ENCODE measurements around the gene PNPLA6. TPM values are rescaled to one million over a fixed set of nuclear protein-coding genes. Genes with fewer than 3 reads are reported as not detected.

Gene PNPLA6
- total and polyA plus RNA-seq, 2 experiments from 2014 or later, result 66.6 to 135 TPM

Small RNA genes lying within 50 kb of the gene (small RNA-seq; reads per million reads assigned to genes)
- not detected for gene AC008878.2 (ENCODE audit: low replicate concordance)

Other genes starting within 250 kb of the PNPLA6 start
- 52.1 and 55.2 TPM in 2 replicates for gene INSR, start 241.3 kb upstream of the PNPLA6 start, total RNA-seq (2014; rRNA removed; shearing (Covaris generic))
- 17.3 and 19.2 TPM in 2 replicates for gene INSR, start 241.3 kb upstream of the PNPLA6 start, polyA plus RNA-seq (2016; fragmentation: Nextera tagmentation; extraction: Ambion mirVana)
- 44.0 and 47.6 TPM in 2 replicates for gene ARHGEF18, start 186.8 kb upstream of the PNPLA6 start, total RNA-seq (2014; rRNA removed; shearing (Covaris generic))
- 12.8 and 14.6 TPM in 2 replicates for gene ARHGEF18, start 186.8 kb upstream of the PNPLA6 start, polyA plus RNA-seq (2016; fragmentation: Nextera tagmentation; extraction: Ambion mirVana)
- gene PEX11G, start 46.7 kb upstream of the PNPLA6 start, total RNA-seq (2014; rRNA removed; shearing (Covaris generic)), result 1.2 and 2.2 TPM in 2 replicates
- 2.2 and 3.1 TPM in 2 replicates for gene PEX11G, start 46.7 kb upstream of the PNPLA6 start, polyA plus RNA-seq (2016; fragmentation: Nextera tagmentation; extraction: Ambion mirVana)
- 36.7 and 52.9 TPM in 2 replicates for gene ZNF358, start 19.6 kb upstream of the PNPLA6 start, total RNA-seq (2014; rRNA removed; shearing (Covaris generic))
- 23.8 and 28.2 TPM in 2 replicates for gene ZNF358, start 19.6 kb upstream of the PNPLA6 start, polyA plus RNA-seq (2016; fragmentation: Nextera tagmentation; extraction: Ambion mirVana)
- gene MCOLN1, start 13.1 kb upstream of the PNPLA6 start, total RNA-seq (2014; rRNA removed; shearing (Covaris generic)), result 7.2 and 11.0 TPM in 2 replicates
- 16.1 and 16.2 TPM in 2 replicates for gene MCOLN1, start 13.1 kb upstream of the PNPLA6 start, polyA plus RNA-seq (2016; fragmentation: Nextera tagmentation; extraction: Ambion mirVana)
- 29.9 and 32.2 TPM in 2 replicates for gene CAMSAP3, start 60.1 kb downstream of the PNPLA6 start, total RNA-seq (2014; rRNA removed; shearing (Covaris generic))
- gene CAMSAP3, start 60.1 kb downstream of the PNPLA6 start, polyA plus RNA-seq (2016; fragmentation: Nextera tagmentation; extraction: Ambion mirVana), result 6.4 and 10.2 TPM in 2 replicates
- 65.2 and 69.0 TPM in 2 replicates for gene XAB2, start 93.8 kb downstream of the PNPLA6 start, total RNA-seq (2014; rRNA removed; shearing (Covaris generic))
- 18.4 and 20.0 TPM in 2 replicates for gene XAB2, start 93.8 kb downstream of the PNPLA6 start, polyA plus RNA-seq (2016; fragmentation: Nextera tagmentation; extraction: Ambion mirVana)
- gene PET100, start 94.1 kb downstream of the PNPLA6 start, total RNA-seq (2014; rRNA removed; shearing (Covaris generic)), result 8.6 and 9.9 TPM in 2 replicates
- gene PET100, start 94.1 kb downstream of the PNPLA6 start, polyA plus RNA-seq (2016; fragmentation: Nextera tagmentation; extraction: Ambion mirVana), result 636 and 765 TPM in 2 replicates
- not detected in 2 replicates for gene PCP2, start 98.0 kb downstream of the PNPLA6 start, total RNA-seq (2014; rRNA removed; shearing (Covaris generic))
- 0.40 TPM in 1 of 2 replicates, not detected in the other for gene PCP2, start 98.0 kb downstream of the PNPLA6 start, polyA plus RNA-seq (2016; fragmentation: Nextera tagmentation; extraction: Ambion mirVana)
- 37.6 and 55.8 TPM in 2 replicates for gene STXBP2, start 101.4 kb downstream of the PNPLA6 start, total RNA-seq (2014; rRNA removed; shearing (Covaris generic))
- 42.6 and 45.0 TPM in 2 replicates for gene STXBP2, start 101.4 kb downstream of the PNPLA6 start, polyA plus RNA-seq (2016; fragmentation: Nextera tagmentation; extraction: Ambion mirVana)
- gene RETN, start 133.3 kb downstream of the PNPLA6 start, total RNA-seq (2014; rRNA removed; shearing (Covaris generic)), result not detected in 2 replicates
- gene RETN, start 133.3 kb downstream of the PNPLA6 start, polyA plus RNA-seq (2016; fragmentation: Nextera tagmentation; extraction: Ambion mirVana), result not detected in 2 replicates
- gene MCEMP1, start 141.4 kb downstream of the PNPLA6 start, total RNA-seq (2014; rRNA removed; shearing (Covaris generic)), result not detected in 2 replicates
- not detected in 2 replicates for gene MCEMP1, start 141.4 kb downstream of the PNPLA6 start, polyA plus RNA-seq (2016; fragmentation: Nextera tagmentation; extraction: Ambion mirVana)
- gene TRAPPC5, start 145.1 kb downstream of the PNPLA6 start, total RNA-seq (2014; rRNA removed; shearing (Covaris generic)), result 78.3 and 83.8 TPM in 2 replicates
- 252 and 284 TPM in 2 replicates for gene TRAPPC5, start 145.1 kb downstream of the PNPLA6 start, polyA plus RNA-seq (2016; fragmentation: Nextera tagmentation; extraction: Ambion mirVana)
- gene FCER2, start 166.4 kb downstream of the PNPLA6 start, total RNA-seq (2014; rRNA removed; shearing (Covaris generic)), result not detected in 2 replicates
- gene FCER2, start 166.4 kb downstream of the PNPLA6 start, polyA plus RNA-seq (2016; fragmentation: Nextera tagmentation; extraction: Ambion mirVana), result 0.29 and 0.38 TPM in 2 replicates
- gene CLEC4G, start 196.4 kb downstream of the PNPLA6 start, total RNA-seq (2014; rRNA removed; shearing (Covaris generic)), result 0.23 and 0.52 TPM in 2 replicates
- 0.65 and 0.70 TPM in 2 replicates for gene CLEC4G, start 196.4 kb downstream of the PNPLA6 start, polyA plus RNA-seq (2016; fragmentation: Nextera tagmentation; extraction: Ambion mirVana)
- gene CD209, start 211.8 kb downstream of the PNPLA6 start, total RNA-seq (2014; rRNA removed; shearing (Covaris generic)), result 0.35 TPM in 1 of 2 replicates, not detected in the other
- gene CD209, start 211.8 kb downstream of the PNPLA6 start, polyA plus RNA-seq (2016; fragmentation: Nextera tagmentation; extraction: Ambion mirVana), result not detected in 2 replicates
- gene CLEC4M, start 227.5 kb downstream of the PNPLA6 start, total RNA-seq (2014; rRNA removed; shearing (Covaris generic)), result not detected in 2 replicates
- gene CLEC4M, start 227.5 kb downstream of the PNPLA6 start, polyA plus RNA-seq (2016; fragmentation: Nextera tagmentation; extraction: Ambion mirVana), result not detected in 2 replicates